Stomach (tissue), 4 donors: ENCODE results near the gene CHSY3.

Experiments used
- CTCF ChIP-seq, 7 experiments: fragments of 450-650 bp in 4 of 7; fragments of 200-600 bp in 3 of 7; sonication (generic) in 3 of 7; IDR thresholded peaks; one replicate each; pipeline ENCODE4 v1.5.1; 2016 to 2019; ENCODE audit warnings: antibody characterized with exemption in 7 of 7, control low read depth in 2 of 7, mild to moderate bottlenecking in 1 of 7
- EP300 ChIP-seq: sonication (generic); formaldehyde crosslinking; IDR thresholded peaks from one replicate; pipeline ENCODE4 v1.6.1; 2017; ENCODE audit warnings: antibody characterized with exemption
- POLR2A ChIP-seq, 4 donors: fragments of 450-650 bp; IDR thresholded peaks; one replicate each; pipeline ENCODE4 v1.6.1; 2016; ENCODE audit warnings: antibody characterized with exemption in 4 of 4, control low read depth in 2 of 4, mild to moderate bottlenecking in 1 of 4, moderate library complexity in 1 of 4

- no peak for TF ChIP-seq CTCF (IDR thresholded peaks at IDR 0.05)
- no peak for TF ChIP-seq POLR2A (IDR thresholded peaks at IDR 0.05)
- TF ChIP-seq EP300 = no peak
Observed at GRCh38 chr5:130110328-130110727, 206.1 kb downstream of the CHSY3 start.
